ENCODE results near the gene CCRL2. TPM values are rescaled to one million over a fixed set of nuclear protein-coding genes. Genes with fewer than 3 reads are reported as not detected.
"Not testable (repeated sequence)": the region's sequence is repeated elsewhere in the genome, so short reads cannot be mapped to it uniquely, and the experiment has no call there.

CCRL2 gene
- total RNA-seq, 1 donor from 2014 or later, result 0.41 TPM

- no peak for DNase-seq (ENCODE audit: low spot score in 2 of 2)
- no peak for FAIRE-seq
Observed at GRCh38 chr3:46375814-46376213, 31.2 kb upstream of the CCRL2 start.

DNA sequence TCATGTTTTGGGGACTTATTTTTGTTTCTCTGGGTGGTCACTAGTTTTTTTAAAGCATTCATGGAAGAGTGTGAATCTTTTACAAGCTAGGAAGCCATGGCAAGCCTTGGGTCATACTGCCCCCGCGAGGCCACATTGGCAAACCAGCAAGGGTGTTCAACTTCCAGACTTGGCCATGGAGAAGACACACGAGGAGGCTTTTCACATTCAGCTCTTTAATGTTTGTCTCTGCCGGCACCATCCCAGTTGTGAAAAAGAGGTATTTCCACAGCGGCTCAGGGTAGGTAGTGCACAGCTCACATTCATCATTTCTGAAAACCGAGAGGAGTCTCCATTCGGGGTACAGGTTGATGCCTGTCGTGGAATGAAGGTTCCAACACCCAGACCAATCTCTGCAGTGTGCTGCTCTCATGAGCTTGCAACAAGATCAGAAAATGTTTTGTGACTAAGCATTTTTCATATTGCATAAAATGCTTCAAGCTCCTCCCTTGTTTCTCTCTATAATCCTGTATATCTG, 28.6 kb upstream of the CCRL2 start:
- FAIRE-seq (no peak), DNase-seq (ENCODE audit: low spot score in 2 of 2) (peak; percentile 22 to 40)

DNA sequence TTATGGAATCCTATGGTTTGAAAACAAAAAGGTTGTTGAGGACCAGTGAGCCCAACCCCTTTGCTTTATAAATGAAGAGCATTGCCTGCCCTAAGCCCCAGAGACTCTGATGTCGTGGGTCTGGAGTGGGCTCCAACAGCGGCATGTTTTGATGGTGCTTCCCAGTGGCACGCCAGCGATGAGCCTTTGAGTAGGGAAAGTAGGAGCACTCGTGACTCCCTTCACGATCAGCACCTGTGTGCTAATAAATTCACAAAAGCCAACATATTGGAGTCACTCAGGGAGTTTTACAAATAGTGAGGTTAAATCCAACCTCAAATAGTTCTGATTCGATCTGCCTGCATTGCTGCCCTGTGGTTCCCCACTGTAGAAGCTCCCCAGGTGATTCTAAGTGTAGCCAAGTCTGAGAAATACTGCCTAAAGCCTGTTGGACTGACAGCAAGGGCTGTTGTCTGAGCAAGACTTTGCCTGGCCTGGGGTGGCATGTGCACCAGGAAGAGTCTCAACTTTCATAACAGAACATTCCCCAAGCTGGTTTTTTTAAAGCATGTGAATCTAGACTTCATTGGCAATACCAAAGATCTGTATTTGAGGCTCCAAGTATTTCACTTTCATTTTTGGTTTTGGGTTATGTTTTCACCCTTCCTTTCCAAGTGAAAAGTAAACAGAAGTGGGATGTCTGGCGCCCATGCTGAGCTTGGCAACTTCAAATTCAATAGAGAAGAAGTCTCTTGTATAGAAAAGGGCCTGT, 26.4 kb upstream of the CCRL2 start:
- no peak for DNase-seq (ENCODE audit: low spot score in 2 of 2)
- no peak for FAIRE-seq

DNA sequence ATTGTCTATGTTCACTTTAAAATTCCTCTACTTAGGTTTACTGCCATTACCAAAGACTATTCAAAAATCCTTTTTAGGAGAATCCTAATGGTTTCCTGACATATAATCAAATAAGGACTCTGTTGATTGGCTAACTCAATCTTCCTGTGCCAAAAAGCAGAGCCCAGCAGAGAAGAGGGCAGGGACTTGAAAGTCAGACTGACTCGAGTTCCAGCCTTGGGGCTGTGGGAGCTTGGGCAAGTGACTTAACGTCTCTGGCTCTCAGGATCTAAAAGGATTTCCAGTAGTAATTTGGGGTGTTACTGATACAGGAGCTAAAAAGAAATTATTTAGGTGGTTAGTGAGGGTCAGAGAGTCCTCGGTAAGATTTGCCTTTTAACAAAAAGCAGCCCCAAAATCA, 25.4 kb upstream of the CCRL2 start:
- DNase-seq (ENCODE audit: low spot score in 2 of 2) (no peak), FAIRE-seq (no peak)

- FAIRE-seq (no peak), DNase-seq (ENCODE audit: low spot score in 2 of 2) (no peak)
Observed at GRCh38 chr3:46383211-46383950, 23.7 kb upstream of the CCRL2 start.

DNA sequence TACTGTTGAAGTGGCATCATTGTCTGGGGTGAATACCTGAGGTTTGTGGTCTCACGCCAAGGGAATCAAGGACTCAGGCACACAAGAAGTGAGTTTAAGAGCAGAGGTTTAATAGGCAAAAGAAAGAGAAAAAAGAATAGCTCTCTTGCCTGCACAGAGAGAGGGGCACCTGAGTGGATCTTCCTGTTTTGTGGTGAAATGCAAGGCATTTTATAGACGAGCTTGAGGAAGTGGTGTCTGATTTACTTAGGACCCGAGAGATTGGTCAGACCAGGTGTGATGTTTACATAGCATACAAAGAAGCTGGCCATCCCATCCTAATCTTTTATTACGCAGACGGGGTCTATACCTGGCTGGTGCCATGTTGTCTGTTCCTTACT, 23.1 kb upstream of the CCRL2 start:
- no peak for DNase-seq (ENCODE audit: low spot score in 2 of 2)
- FAIRE-seq, result no peak

- DNase-seq (ENCODE audit: low spot score in 2 of 2) (no peak), FAIRE-seq (no peak)
Observed at GRCh38 chr3:46386205-46386604, 20.9 kb upstream of the CCRL2 start.

DNA sequence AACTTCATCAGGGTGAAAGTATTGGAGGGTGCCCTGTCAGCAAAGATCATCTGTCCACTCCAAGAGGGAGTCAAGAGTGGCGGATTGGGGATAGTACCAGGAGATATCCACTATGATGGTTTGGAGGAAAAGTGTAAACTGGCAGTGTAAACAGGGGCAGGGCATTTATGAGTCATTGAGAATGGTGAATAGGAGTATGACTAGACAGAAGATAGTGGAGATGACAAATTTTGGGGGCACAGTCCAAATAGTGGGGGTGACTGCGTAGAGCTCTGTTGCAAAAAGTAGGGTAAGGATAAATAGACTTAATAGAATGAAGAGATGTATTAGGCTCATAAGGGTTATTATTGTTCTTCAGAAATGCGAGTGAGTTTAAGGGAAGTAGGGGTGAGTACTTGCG, 18.2 kb upstream of the CCRL2 start:
- not testable (repeated sequence) for FAIRE-seq; DNase-seq (ENCODE audit: low spot score in 2 of 2)

- DNase-seq (ENCODE audit: low spot score in 2 of 2) (no peak), FAIRE-seq (no peak)
Observed at GRCh38 chr3:46389306-46389705, 17.8 kb upstream of the CCRL2 start.

GRCh38 chr3:46391526-46391925, 15.5 kb upstream of the CCRL2 start:
- DNase-seq (ENCODE audit: low spot score in 2 of 2); FAIRE-seq: not testable (repeated sequence)

DNA sequence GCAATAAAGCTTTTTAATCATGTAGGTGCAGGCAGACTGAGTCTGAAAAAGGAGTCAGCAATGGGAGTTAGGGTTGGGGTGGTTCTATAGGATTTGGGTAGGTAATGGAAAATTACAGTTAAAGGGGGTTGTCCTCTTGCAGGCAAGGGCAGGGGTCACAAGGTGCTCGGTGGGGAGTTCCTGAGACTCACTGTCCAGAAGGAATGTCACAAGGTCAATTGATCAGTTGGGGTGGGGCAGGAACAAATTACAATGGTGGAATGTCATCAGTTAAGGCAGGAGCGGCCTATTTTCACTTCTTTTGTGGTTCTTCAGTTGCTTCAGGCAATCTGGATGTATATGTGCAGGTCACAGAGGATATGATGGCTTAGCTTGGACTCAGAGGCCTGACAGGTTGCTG, 14.0 kb upstream of the CCRL2 start:
- FAIRE-seq, result no peak
- DNase-seq (ENCODE audit: low spot score in 2 of 2), result no peak

DNA sequence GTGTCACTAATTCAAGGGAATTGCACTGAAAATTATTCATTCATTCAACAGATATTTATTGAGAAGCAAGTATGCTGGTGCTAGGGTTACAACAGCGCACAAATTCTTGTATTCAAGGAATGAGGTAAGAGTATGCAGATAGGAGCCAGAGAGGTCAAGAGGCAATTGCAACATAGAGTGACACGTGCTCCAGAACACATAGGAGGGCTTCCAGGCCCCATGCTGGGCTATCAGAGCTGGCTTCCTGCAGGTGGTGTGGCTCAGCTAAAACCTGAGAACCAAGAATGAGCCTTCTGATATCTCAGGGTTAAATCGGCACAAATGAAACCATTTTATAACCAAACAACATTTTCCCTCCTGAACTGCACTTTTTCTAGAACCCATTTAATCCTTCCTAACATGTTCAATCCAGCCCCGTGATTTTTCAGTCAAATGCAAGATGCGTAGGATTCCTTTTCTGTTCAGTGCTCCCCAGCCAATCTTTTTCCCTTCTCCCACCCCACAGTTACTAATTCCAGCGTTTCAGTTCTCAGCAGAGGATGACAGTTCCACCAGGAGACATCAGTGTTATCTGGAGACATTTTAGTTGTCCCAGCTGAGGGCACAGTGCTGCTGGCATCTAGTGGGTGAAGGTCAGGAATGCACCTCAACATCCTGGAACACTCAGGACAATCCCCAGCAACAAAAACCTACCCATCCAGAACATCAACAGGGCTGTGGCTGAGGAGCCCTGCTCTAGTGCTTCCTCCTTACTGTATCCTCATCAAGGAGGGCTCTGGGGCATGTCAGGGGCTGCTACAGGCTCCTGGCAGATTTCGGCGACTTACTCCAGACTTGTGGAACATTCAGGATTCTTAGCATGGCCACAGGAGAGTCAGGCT, 13.3 kb upstream of the CCRL2 start:
- FAIRE-seq, result no peak
- DNase-seq (ENCODE audit: low spot score in 2 of 2), result no peak

DNA sequence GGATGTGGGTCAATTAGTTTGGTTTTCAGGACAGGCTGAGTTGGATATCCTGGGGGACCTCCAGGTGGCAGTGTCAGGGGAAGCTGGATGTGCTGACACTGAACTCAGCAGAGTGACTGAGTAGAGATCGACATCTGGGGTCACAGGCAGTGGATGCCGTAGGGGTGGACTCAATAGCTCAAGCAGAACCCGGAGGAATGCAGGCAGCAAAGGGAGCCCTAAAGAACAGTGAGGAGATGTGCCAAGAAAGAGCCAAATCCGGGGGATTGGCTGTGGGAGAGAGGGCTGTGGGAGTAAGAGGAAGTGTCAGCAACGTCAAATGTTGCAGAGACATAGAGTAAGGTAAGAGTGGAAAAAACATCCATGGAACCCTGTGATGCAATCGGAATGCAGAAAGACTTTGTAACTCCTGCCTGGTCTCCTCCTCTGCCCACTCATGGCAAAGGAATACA, 11.8 kb upstream of the CCRL2 start:
- DNase-seq (ENCODE audit: low spot score in 2 of 2), result no peak
- no peak for FAIRE-seq

DNA sequence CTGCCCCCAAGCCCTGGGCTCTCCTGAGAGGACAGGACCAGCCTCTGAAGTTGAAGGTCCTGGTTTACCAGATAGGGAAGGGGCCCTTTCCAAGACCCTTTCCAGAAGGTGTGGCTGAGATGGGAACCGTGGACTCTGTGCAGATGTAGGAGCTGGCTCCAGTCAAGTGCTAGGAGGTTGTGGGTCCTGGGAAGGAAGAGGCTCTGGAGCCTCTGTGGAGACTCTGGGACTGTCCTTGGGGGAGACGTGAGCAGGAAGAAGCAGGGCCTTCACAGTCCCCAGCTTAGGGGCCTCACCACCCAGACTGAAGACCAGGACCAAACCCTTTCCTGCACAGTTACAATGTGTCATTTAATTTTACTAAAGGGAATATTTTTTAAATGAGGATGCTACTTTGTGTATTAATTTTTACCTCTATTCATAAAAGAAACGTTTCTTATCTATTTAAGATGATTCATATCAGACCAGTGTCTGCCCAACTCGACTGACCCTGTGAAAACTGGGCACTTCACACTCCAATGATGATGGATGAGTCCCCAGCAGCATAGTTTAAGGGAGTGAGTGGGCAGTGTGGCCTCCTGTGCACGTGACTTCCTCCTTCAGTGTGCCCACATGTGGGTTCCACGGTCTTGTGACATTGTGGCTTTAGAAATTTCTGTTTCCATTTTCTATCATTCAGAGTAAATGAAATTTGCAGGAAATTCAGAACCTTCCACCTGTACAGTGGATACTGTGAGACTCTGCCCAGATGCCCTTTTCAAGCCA, 11.1 kb upstream of the CCRL2 start:
- FAIRE-seq (no peak), DNase-seq (ENCODE audit: low spot score in 2 of 2) (no peak)

GRCh38 chr3:46397111-46397510, 9.9 kb upstream of the CCRL2 start:
- no peak for FAIRE-seq
- no peak for DNase-seq (ENCODE audit: low spot score in 2 of 2)

DNA sequence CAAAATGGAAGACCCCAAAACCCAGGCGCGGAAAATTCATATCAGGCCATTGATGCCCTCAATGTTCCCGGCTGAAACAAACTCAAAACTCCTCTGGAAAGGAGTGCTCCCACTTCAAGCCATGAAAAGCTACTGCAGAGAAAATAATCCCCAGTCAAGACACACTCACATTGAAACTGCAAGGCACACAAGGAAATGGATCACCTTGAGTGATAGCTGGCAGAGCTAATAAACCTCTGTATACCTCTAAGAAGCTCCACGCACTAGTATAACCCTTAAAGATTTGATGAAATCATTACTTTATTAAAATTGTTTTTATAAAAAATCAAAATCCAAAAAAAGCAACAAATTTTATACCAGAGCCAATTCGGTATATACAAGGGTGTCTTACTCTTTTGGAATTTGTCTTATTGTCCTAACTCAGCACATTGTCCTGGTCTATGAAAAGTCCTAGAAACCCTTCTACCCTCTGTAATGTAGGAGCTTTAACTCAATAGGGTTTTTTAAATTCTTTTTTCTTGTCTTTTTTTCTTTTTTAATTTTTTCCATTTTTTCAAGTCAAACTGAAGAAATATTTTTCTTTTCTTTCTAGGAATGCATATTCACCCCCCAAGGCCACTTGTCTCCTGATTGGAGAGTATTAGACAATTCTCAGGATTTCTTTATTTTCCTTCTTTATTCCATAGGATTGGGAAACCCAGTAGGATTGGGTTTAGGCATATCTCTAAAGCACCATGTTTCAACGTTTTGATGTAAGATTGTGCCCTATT, 8.7 kb upstream of the CCRL2 start:
- FAIRE-seq (no peak), DNase-seq (ENCODE audit: low spot score in 2 of 2) (no peak)

DNA sequence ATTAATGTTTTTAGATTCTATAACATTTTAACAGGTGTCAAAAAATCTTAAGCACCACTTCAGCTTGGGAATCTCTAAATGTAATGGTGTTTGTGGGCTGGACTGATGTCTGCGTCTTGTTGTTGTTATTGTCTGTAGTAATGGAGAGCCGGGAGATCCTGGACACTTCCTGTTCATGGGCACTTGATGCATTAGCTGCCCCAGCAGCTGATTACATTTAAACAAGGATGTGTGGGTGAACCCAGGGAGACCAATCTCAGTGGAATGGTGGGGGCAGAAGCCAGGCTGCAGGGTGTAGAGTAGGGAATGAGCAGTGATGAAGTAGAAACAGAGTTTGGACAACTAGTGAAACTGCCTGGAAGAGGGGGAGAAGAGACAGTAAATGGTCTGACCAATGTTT, 8.0 kb upstream of the CCRL2 start:
- no peak for FAIRE-seq
- DNase-seq (ENCODE audit: low spot score in 2 of 2), result no peak

DNA sequence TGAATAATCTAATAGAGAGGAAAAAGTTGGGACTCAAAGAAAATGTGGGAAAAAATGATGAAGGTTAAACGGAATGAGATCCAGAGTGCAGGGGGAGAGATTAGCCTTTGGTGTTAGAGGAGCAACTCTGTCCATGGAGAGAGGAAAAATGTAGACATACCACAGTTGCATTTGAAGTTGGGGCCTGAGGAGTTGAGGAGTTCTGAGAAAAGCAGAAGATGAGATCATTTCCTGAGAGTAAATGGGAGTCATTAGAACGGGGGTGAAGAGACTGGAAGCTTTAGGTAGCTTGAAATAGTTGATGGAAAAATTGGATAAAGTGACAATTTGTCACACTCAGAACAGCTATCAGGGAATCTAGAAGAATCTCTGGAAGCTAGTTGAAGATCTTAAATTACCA, 7.5 kb upstream of the CCRL2 start:
- no peak for DNase-seq (ENCODE audit: low spot score in 2 of 2)
- FAIRE-seq, result no peak

DNA sequence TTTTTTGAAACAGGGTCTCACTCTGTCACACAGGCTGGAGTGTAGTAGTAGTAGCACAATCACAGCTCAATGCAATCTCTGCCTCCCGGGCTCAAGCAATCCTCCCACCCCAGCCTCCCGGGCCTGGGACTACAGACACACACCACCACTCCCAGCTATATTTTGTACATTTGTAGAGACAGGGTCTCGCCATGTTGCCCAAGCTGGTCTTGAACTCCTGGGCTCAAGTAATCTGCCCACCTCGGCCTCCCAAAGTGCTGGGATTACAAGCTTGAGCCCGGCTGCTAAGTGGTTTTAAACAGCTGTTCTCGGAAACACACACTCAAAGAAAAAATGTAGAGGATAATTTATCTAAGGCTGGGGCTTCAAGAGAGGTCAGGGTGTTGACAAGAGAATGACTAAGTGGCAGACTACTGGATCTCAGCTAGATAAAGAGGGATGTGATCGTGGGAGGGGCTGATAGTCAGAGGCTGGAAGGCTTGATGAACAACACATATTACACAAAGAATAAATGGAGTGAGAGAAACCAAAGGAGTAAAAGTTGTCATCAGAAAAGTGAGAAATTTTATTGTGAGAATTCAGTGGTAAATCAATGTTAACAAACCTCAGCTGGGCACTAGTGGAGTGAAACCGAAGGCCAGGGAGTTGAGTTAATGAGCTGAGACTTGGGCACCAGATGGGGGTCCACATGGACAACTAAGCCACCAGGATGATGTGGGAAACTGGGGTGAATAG, 6.9 kb upstream of the CCRL2 start:
- DNase-seq (ENCODE audit: low spot score in 2 of 2), result no peak
- FAIRE-seq, result no peak

All from frontal cortex (tissue), 4 donors.